HepG2 (cell line): Measurements from ENCODE around the gene NSMCE4A. TPM values are rescaled to one million over a fixed set of nuclear protein-coding genes. Genes with fewer than 3 reads are reported as not detected.
A peak's percentile ranks its signal among the peaks of the same experiment; 100 is the strongest.
"Not testable (repeated sequence)": the region's sequence is repeated elsewhere in the genome, so short reads cannot be mapped to it uniquely, and the experiment has no call there.

Experiments
- ATAC-seq: fragments of 200-7000 bp; cut with Tn5 transposase; 3 replicates; pipeline ENCODE4 v1.9.1; 2020; ENCODE audit warnings: mild to moderate bottlenecking, moderate library complexity
- BruUV-seq: library from RNA; stranded (reverse); fragments of 400-500 nt; replicated peaks from 2 replicates; lab custom pipeline; 2021; lab: Mats Ljungman, UMichigan
- CTCF ChIA-PET: fragments of 300-600 bp; formaldehyde crosslinking; extraction: SDS; loops from one replicate; lab custom pipeline; 2021; ENCODE audit warnings: low total read pairs, inconsistent platforms, low intra/inter-chr PET ratio; lab: Yijun Ruan, JAX
- POLR2A ChIA-PET: fragments of 350-600 bp; sonication (Branson Sonifier 250); formaldehyde crosslinking; loops from one replicate; lab custom pipeline; 2020; ENCODE audit warnings: antibody characterized with exemption, inconsistent platforms; lab: Yijun Ruan, JAX
- DNase-seq: peaks from one replicate; pipeline ENCODE4 v3.0.0-alpha.2; 2015; ENCODE audit warnings: low spot score
- FAIRE-seq: peaks from 3 replicates; lab custom pipeline; 2011; peaks lifted over from hg19 to GRCh38; lab: Jason Lieb, UNC
- H2AFZ ChIP-seq: one replicate; pipeline ENCODE4 v1.6.1; 2011; ENCODE audit warnings: low read length, inconsistent platforms
- H3K27ac ChIP-seq: fragments of 300-600 bp; 3 replicates; pipeline ENCODE4 v1.8.0; 2011; ENCODE audit warnings: mixed run types, mild to moderate bottlenecking, mixed read lengths, low read length, inconsistent platforms; ENCODE audit not compliant: insufficient read depth; ENCODE audit errors: extremely low read length
- H3K27me3 ChIP-seq, 2 experiments: fragments of 200-600 bp in 1 of 2; 2 replicates in 1 of 2; 3 replicates in 1 of 2; pipeline versions ENCODE4 v1.6.0 to v1.8.0; 2011; ENCODE audit warnings: low read length in 2 of 2, mild to moderate bottlenecking in 2 of 2, moderate library complexity in 2 of 2, inconsistent platforms in 1 of 2; ENCODE audit not compliant: insufficient read depth in 2 of 2, control insufficient read depth in 1 of 2
- H3K36me3 ChIP-seq, 2 experiments: fragments of 200-600 bp in 1 of 2; replicated peaks in 1 of 2; 2 replicates in 1 of 2; 3 replicates in 1 of 2; pipeline versions ENCODE4 v1.5.1 to v1.8.0; 2011; ENCODE audit warnings: low read length in 2 of 2, inconsistent platforms in 1 of 2; ENCODE audit not compliant: insufficient read depth in 2 of 2, control insufficient read depth in 1 of 2
- H3K4me1 ChIP-seq: 2 replicates; pipeline ENCODE4 v1.5.1; 2012; ENCODE audit warnings: low read length, inconsistent platforms; ENCODE audit not compliant: insufficient read depth
- H3K4me2 ChIP-seq: 2 replicates; pipeline ENCODE4 v1.6.0; 2011; ENCODE audit warnings: low read depth, low read length, inconsistent platforms
- H3K4me3 ChIP-seq, 3 experiments: fragments of 200-600 bp in 1 of 3; sonication (generic), shearing (Covaris generic) in 1 of 3; replicated peaks in 1 of 3; 2 replicates each; pipeline ENCODE4 v1.5.1; 2011 to 2016; ENCODE audit warnings: low read length in 3 of 3, inconsistent platforms in 2 of 3, low read depth in 2 of 3, mild to moderate bottlenecking in 2 of 3, control low read depth in 1 of 3, mixed read lengths in 1 of 3; ENCODE audit not compliant: insufficient read depth in 1 of 3
- H3K79me2 ChIP-seq: one replicate; pipeline ENCODE4 v1.6.1; 2011; ENCODE audit warnings: low read length, inconsistent platforms; ENCODE audit not compliant: insufficient read depth
- H3K9ac ChIP-seq: 2 replicates; pipeline ENCODE4 v1.6.0; 2011; ENCODE audit warnings: mild to moderate bottlenecking, low read depth, low read length, inconsistent platforms; ENCODE audit not compliant: insufficient read depth
- H3K9me3 ChIP-seq: 2 replicates; pipeline ENCODE4 v1.5.1; 2012; ENCODE audit warnings: mild to moderate bottlenecking, low read length
- H4K20me1 ChIP-seq: 2 replicates; pipeline ENCODE4 v1.6.0; 2011; ENCODE audit warnings: inconsistent platforms, mild to moderate bottlenecking, low read length, moderate library complexity; ENCODE audit not compliant: insufficient read depth
- BORCS8-MEF2B ChIP-seq: sonication (generic); formaldehyde crosslinking; IDR thresholded peaks from 2 replicates; pipeline ENCODE4 v1.8.0; 2022; ENCODE audit warnings: mild to moderate bottlenecking, missing genetic modification reagents
- WGBS: methylation state at CpG from one replicate; pipeline ENCODE4 v1.1.6; 2017; ENCODE audit warnings: low lambda C conversion rate; 5-methylcytosine and 5-hydroxymethylcytosine counted together
- in situ Hi-C: cut with HindIII; loops from 2 replicates; pipeline ENCODE4 v1.10.0; 2017; ENCODE audit warnings: low pct_unique_long_range_greater_than_20kb; ENCODE audit not compliant: extremely low pct_ligation_motif_present
- intact Hi-C: fragments of 100-400 bp; cut with micrococcal nuclease; formaldehyde crosslinking; loops from one replicate; pipeline ENCODE4 v1.10.0; 2022; ENCODE audit not compliant: unreplicated experiment
- polyA plus RNA-seq, 8 experiments: library from polyadenylated mRNA; depleted of rRNA in 3 of 8; stranded (reverse) in 7 of 8; unstranded in 1 of 8; fragments of >200 nt; fragmentation: Illumina TruSeq in 4 of 8; extraction: Trizol in 4 of 8; gene quantifications; 2 replicates each; pipeline versions ENCODE4 v1.2.1 to v1.2.3, GENCODE V29; 2011 to 2016; ENCODE audit warnings: low read depth in 4 of 8, missing spikeins in 1 of 8, mixed read lengths in 1 of 8; ENCODE audit not compliant: insufficient read depth in 1 of 8
- total RNA-seq, 5 experiments: library from RNA; depleted of rRNA; stranded (reverse); fragments of >200 nt; fragmentation: Illumina TruSeq; extraction: Trizol; gene quantifications; 2 replicates each; pipeline ENCODE4 v1.2.3, GENCODE V29; 2016; ENCODE audit warnings: low read depth in 1 of 5
- TF ChIP-seq, protein P1 (sequence below): IDR thresholded peaks from 2 replicates; pipeline ENCODE4 v1.4.0; 2020; ENCODE audit warnings: mild to moderate bottlenecking, missing genetic modification reagents

Gene NSMCE4A
- total and polyA plus RNA-seq, 2 of the 13 experiments (the other 11 are each of a cell fraction or from before 2014, with no cell fraction given): 61.1 to 91.6 TPM

GRCh38 chr10:121974535-121975294 lies at the start of gene NSMCE4A (continued):
- TF ChIP-seq, protein P1, sequence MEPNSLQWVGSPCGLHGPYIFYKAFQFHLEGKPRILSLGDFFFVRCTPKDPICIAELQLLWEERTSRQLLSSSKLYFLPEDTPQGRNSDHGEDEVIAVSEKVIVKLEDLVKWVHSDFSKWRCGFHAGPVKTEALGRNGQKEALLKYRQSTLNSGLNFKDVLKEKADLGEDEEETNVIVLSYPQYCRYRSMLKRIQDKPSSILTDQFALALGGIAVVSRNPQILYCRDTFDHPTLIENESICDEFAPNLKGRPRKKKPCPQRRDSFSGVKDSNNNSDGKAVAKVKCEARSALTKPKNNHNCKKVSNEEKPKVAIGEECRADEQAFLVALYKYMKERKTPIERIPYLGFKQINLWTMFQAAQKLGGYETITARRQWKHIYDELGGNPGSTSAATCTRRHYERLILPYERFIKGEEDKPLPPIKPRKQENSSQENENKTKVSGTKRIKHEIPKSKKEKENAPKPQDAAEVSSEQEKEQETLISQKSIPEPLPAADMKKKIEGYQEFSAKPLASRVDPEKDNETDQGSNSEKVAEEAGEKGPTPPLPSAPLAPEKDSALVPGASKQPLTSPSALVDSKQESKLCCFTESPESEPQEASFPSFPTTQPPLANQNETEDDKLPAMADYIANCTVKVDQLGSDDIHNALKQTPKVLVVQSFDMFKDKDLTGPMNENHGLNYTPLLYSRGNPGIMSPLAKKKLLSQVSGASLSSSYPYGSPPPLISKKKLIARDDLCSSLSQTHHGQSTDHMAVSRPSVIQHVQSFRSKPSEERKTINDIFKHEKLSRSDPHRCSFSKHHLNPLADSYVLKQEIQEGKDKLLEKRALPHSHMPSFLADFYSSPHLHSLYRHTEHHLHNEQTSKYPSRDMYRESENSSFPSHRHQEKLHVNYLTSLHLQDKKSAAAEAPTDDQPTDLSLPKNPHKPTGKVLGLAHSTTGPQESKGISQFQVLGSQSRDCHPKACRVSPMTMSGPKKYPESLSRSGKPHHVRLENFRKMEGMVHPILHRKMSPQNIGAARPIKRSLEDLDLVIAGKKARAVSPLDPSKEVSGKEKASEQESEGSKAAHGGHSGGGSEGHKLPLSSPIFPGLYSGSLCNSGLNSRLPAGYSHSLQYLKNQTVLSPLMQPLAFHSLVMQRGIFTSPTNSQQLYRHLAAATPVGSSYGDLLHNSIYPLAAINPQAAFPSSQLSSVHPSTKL (CRISPR knock-in tag): peak; percentile 45; the same call in 1 of the 2 replicates
- peak; percentile 86 for TF ChIP-seq BORCS8-MEF2B (CRISPR knock-in tag)

DNA sequence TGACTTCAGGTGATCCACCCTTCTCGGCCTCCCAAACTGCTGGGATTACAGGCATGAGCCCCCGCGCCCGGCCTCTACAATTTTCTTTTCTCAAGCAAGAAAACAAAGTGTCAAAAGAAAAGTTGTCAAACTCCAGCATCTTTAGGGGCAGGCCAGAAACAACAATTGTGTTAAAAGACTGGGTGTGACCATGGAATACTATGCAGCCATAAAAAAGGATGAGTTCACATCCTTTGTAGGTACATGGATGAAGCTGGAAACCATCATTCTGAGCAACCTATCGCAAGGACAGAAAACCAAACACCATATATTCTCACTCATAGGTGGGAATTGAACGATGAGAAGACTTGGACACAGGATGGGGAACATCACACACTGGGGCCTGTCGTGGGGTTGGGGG lies 48.2 kb upstream of the NSMCE4A start:
- H3K79me2 ChIP-seq, POLR2A ChIA-PET, H4K20me1 ChIP-seq, H3K4me2 ChIP-seq, H3K36me3 ChIP-seq, ATAC-seq, H3K27ac ChIP-seq, in situ Hi-C loops, H3K4me3 ChIP-seq, BruUV-seq, FAIRE-seq, intact Hi-C loops, H2AFZ ChIP-seq, CTCF ChIA-PET, H3K9me3 ChIP-seq, H3K9ac ChIP-seq, DNase-seq: not testable (repeated sequence)
- peaks cover 0 to 15% of the 10 kb centered on the region in 2 experiments; a peak in 1 of 5 replicates for H3K27me3 ChIP-seq
- peaks cover 42% of the 10 kb centered on the region for H3K4me1 ChIP-seq
- WGBS: 86% methylated on average over 7 of the region's 7 CpGs
